SU-DHL-6 (cell line): ENCODE data around the gene BRD8.

Experiments used
- EZH2phosphoT487 ChIP-seq: fragments of 200-600 bp; sonication (generic), shearing (Covaris generic); conservative IDR thresholded peaks from 2 replicates; pipeline ENCODE4 v1.6.1; 2018; ENCODE audit warnings: mild to moderate bottlenecking, antibody characterized with exemption, low read length, moderate library complexity, mixed read lengths
- TF ChIP-seq, protein P1 (sequence below): fragments of 200-600 bp; sonication (generic); IDR thresholded peaks from one replicate; pipeline ENCODE4 v1.5.1; 2017; ENCODE audit warnings: antibody characterized with exemption, mild to moderate bottlenecking, low read length, moderate library complexity; ENCODE audit not compliant: insufficient read depth, poor library complexity, severe bottlenecking

- TF ChIP-seq, protein P1, sequence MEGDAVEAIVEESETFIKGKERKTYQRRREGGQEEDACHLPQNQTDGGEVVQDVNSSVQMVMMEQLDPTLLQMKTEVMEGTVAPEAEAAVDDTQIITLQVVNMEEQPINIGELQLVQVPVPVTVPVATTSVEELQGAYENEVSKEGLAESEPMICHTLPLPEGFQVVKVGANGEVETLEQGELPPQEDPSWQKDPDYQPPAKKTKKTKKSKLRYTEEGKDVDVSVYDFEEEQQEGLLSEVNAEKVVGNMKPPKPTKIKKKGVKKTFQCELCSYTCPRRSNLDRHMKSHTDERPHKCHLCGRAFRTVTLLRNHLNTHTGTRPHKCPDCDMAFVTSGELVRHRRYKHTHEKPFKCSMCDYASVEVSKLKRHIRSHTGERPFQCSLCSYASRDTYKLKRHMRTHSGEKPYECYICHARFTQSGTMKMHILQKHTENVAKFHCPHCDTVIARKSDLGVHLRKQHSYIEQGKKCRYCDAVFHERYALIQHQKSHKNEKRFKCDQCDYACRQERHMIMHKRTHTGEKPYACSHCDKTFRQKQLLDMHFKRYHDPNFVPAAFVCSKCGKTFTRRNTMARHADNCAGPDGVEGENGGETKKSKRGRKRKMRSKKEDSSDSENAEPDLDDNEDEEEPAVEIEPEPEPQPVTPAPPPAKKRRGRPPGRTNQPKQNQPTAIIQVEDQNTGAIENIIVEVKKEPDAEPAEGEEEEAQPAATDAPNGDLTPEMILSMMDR: no peak
- no peak for TF ChIP-seq EZH2phosphoT487
Observed at GRCh38 chr5:138091685-138092084, 86.7 kb downstream of the BRD8 start.
